Hepatocyte (in vitro differentiated cells): ENCODE results near the gene PCGF2. TPM values are rescaled to one million over a fixed set of nuclear protein-coding genes. Genes with fewer than 3 reads are reported as not detected.

Source experiments
- DNase-seq: peaks from one replicate; pipeline ENCODE4 v3.0.0-alpha.2; 2016; ENCODE audit warnings: low spot score
- H2AFZ ChIP-seq: fragments of 200-600 bp; sonication (generic); 2 replicates; pipeline ENCODE4 v1.6.0; 2016; ENCODE audit warnings: antibody characterized with exemption, mild to moderate bottlenecking
- H3K27ac ChIP-seq: fragments of 200-600 bp; sonication (generic); 2 replicates; pipeline ENCODE4 v1.5.1; 2016; ENCODE audit warnings: mild to moderate bottlenecking
- H3K27me3 ChIP-seq: fragments of 200-600 bp; sonication (generic); 2 replicates; pipeline ENCODE4 v1.6.1; 2016
- H3K36me3 ChIP-seq: fragments of 200-600 bp; sonication (generic); replicated peaks from 2 replicates; pipeline ENCODE4 v1.5.1; 2016; ENCODE audit warnings: low read depth; ENCODE audit not compliant: insufficient read depth
- H3K4me1 ChIP-seq: fragments of 200-600 bp; sonication (generic); 2 replicates; pipeline ENCODE4 v1.5.1; 2016; ENCODE audit warnings: mild to moderate bottlenecking, moderate library complexity; ENCODE audit not compliant: insufficient read depth
- H3K4me2 ChIP-seq: fragments of 200-600 bp; sonication (generic); 2 replicates; pipeline ENCODE4 v1.6.0; 2016
- H3K4me3 ChIP-seq: fragments of 200-600 bp; sonication (generic); 2 replicates; pipeline ENCODE4 v1.5.1; 2016; ENCODE audit warnings: mild to moderate bottlenecking
- H3K79me2 ChIP-seq: fragments of 200-600 bp; sonication (generic); 2 replicates; pipeline ENCODE4 v1.6.0; 2017; ENCODE audit warnings: mild to moderate bottlenecking
- H3K9me2 ChIP-seq: fragments of 200-600 bp; sonication (generic); replicated peaks from 2 replicates; pipeline ENCODE4 v1.6.0; 2017; ENCODE audit warnings: mild to moderate bottlenecking; ENCODE audit not compliant: insufficient read depth
- H3K9me3 ChIP-seq: fragments of 200-600 bp; sonication (generic); 2 replicates; pipeline ENCODE4 v1.5.1; 2016; ENCODE audit warnings: low read depth, mild to moderate bottlenecking
- H4K20me1 ChIP-seq: fragments of 200-600 bp; sonication (generic); 2 replicates; pipeline ENCODE4 v1.6.0; 2016; ENCODE audit warnings: mild to moderate bottlenecking; ENCODE audit not compliant: insufficient read depth, poor library complexity, severe bottlenecking
- CTCF ChIP-seq: fragments of 200-600 bp; sonication (generic); IDR thresholded peaks from 2 replicates; pipeline ENCODE4 v1.5.1; 2016; ENCODE audit warnings: antibody characterized with exemption, mild to moderate bottlenecking; ENCODE audit not compliant: poor library complexity
- EZH2 ChIP-seq: fragments of 200-600 bp; sonication (generic); IDR thresholded peaks from 2 replicates; pipeline ENCODE4 v1.6.1; 2016; ENCODE audit warnings: antibody characterized with exemption, mild to moderate bottlenecking, borderline replicate concordance
- EZH2phosphoT487 ChIP-seq: fragments of 200-600 bp; sonication (generic); IDR thresholded peaks from one replicate; pipeline ENCODE4 v1.6.1; 2018; ENCODE audit warnings: antibody characterized with exemption, mild to moderate bottlenecking, low read depth, moderate library complexity; ENCODE audit not compliant: unreplicated experiment, severe bottlenecking
- WGBS: methylation state at CpG from one replicate; pipeline ENCODE4 v1.1.6; 2016; ENCODE audit warnings: low lambda C conversion rate; ENCODE audit errors: missing lambda C conversion rate; 5-methylcytosine and 5-hydroxymethylcytosine counted together
- polyA plus RNA-seq: library from polyadenylated mRNA; unstranded; fragments of >200 nt; fragmentation: Nextera tagmentation; extraction: Ambion mirVana; gene quantifications from 2 replicates; pipeline ENCODE4 v1.2.1, GENCODE V29; 2016
- total RNA-seq: library from RNA; depleted of rRNA; stranded (reverse); fragments of >200 nt; gene quantifications from 2 replicates; pipeline ENCODE4 v1.2.3, GENCODE V29; 2014

PCGF2 gene
- total and polyA plus RNA-seq, 2 experiments from 2014 or later, result 8.7 to 13.0 TPM

- Histone ChIP-seq H3K9me3 (no peaks in the 10 kb centered on the region), H3K79me2 (no peaks in the 10 kb centered on the region), H2AFZ (no peak overlapping the region), H3K4me1 (peaks cover 10% of the 10 kb centered on the region), H3K4me3 (no peak overlapping the region), H4K20me1 (no peaks in the 10 kb centered on the region), H3K27ac (no peak overlapping the region), H3K4me2 (no peak overlapping the region), H3K27me3 (no peaks in the 10 kb centered on the region), H3K9me2 (no peaks in the 10 kb centered on the region), H3K36me3 (no peaks in the 10 kb centered on the region)
- WGBS, result 95% methylated on average over 16 of the region's 18 CpGs
- TF ChIP-seq EZH2 (no peak), EZH2phosphoT487 (no peak), CTCF (no peak)
- no peak for DNase-seq
Observed at GRCh38 chr17:38716368-38717005, 31.6 kb downstream of the PCGF2 start.

- peaks cover 10% of the 10 kb centered on the region for H3K4me1 ChIP-seq
- H3K9me2 ChIP-seq, result no peaks in the 10 kb centered on the region
- no peak overlapping the region for H3K4me3 ChIP-seq
- H2AFZ ChIP-seq, result no peak overlapping the region
- 87% methylated on average over 9 of the region's 9 CpGs for WGBS
- TF ChIP-seq EZH2phosphoT487 (no peak), EZH2 (no peak), CTCF (no peak)
- H3K9me3 ChIP-seq, result no peaks in the 10 kb centered on the region
- H3K27me3 ChIP-seq, result no peaks in the 10 kb centered on the region
- no peak overlapping the region for H3K4me2 ChIP-seq
- H3K79me2 ChIP-seq, result no peaks in the 10 kb centered on the region
- DNase-seq, result no peak
- H3K36me3 ChIP-seq, result no peaks in the 10 kb centered on the region
- H3K27ac ChIP-seq, result no peak overlapping the region
- no peaks in the 10 kb centered on the region for H4K20me1 ChIP-seq
Observed at GRCh38 chr17:38715216-38715943, 32.8 kb downstream of the PCGF2 start.

GRCh38 chr17:38713456-38714075, 34.6 kb downstream of the PCGF2 start:
- TF ChIP-seq EZH2phosphoT487, result no peak
- TF ChIP-seq EZH2, result no peak
- TF ChIP-seq CTCF, result no peak
- Histone ChIP-seq H3K36me3 (no peaks in the 10 kb centered on the region), H3K27me3 (no peaks in the 10 kb centered on the region), H3K9me3 (no peaks in the 10 kb centered on the region), H2AFZ (no peak overlapping the region), H3K79me2 (peaks cover 4% of the 10 kb centered on the region), H4K20me1 (no peaks in the 10 kb centered on the region), H3K4me1 (no peaks in the 10 kb centered on the region), H3K27ac (no peak overlapping the region), H3K4me2 (no peak overlapping the region), H3K4me3 (no peak overlapping the region), H3K9me2 (no peaks in the 10 kb centered on the region)
- no peak for DNase-seq
- WGBS, result 73% methylated on average over 11 of the region's 11 CpGs
